ENCODE results near the gene PDIA6.

Gene PDIA6

DNA sequence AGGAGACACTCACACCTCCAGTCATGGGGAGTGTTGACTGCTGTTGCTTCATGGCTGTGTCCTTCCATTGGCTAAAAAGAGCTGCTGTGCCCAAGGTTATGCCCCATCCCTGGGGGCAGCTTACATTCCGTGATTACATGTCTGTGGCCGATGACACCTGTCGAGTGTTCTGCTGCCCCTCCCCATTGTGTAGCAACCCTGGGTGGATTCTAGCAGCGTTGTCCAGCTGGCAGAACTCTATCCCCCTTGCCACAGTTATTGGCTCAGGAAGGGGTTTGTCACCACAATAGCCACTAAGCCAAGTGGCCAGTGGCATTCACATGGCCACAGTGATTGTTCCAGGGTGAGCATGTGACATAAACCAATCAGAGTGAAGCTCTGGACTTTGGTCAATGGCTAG lies 11.6 kb upstream of the PDIA6 start:
- no peak for TF ChIP-seq CTCF (IDR thresholded peaks at IDR 0.05)

GRCh38 chr2:10820978-10821695 lies 8.6 kb upstream of the PDIA6 start:
- no peak for TF ChIP-seq CTCF (IDR thresholded peaks at IDR 0.05)

GRCh38 chr2:10820562-10820961 lies 8.0 kb upstream of the PDIA6 start:
- no peak for TF ChIP-seq CTCF (IDR thresholded peaks at IDR 0.05)

- no peak for TF ChIP-seq CTCF (IDR thresholded peaks at IDR 0.05)
Measured at GRCh38 chr2:10819714-10820314, 7.2 kb upstream of the PDIA6 start.

- TF ChIP-seq CTCF (IDR thresholded peaks at IDR 0.05): no peak
Measured at GRCh38 chr2:10818984-10819383, 6.4 kb upstream of the PDIA6 start.

DNA sequence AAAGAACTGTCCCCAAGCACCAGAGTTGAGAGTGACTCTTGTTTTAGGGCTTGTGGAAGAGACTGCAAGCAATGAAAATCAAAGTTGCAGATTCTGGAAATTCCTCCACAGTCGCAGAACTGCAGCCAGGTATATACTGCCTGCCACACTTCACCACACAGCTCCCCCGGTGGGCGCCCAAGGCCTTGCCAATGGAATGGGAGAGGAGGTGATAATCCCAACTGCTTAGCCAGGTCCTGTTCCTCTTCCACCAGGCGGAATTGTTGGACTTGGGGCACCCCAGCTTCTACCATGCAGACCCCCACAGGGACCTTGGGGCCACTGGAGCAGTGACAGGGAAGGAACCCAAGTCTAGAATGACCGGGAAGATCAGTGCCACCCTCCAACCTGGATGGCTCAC lies 4.8 kb upstream of the PDIA6 start:
- TF ChIP-seq CTCF (IDR thresholded peaks at IDR 0.05): no peak

GRCh38 chr2:10814571-10815331 lies 2.2 kb upstream of the PDIA6 start:
- no peak for TF ChIP-seq CTCF (IDR thresholded peaks at IDR 0.05)

All from LNCAP (cell line).